Left ventricle myocardium inferior (tissue), 1 donor: ENCODE results near the gene PAN3. TPM values are rescaled to one million over a fixed set of nuclear protein-coding genes. Genes with fewer than 3 reads are reported as not detected.

Source experiments
- DNase-seq: peaks from one replicate; pipeline ENCODE4 v3.0.0-alpha.2; 2020
- H3K27ac ChIP-seq: fragments of 200-600 bp; replicated peaks from 2 replicates; pipeline ENCODE4 v1.8.0; 2021
- H3K27me3 ChIP-seq: fragments of 200-600 bp; 2 replicates; pipeline ENCODE4 v1.8.0; 2021; ENCODE audit warnings: low read depth
- H3K36me3 ChIP-seq: fragments of 200-600 bp; 2 replicates; pipeline ENCODE4 v1.8.0; 2021
- H3K4me1 ChIP-seq: fragments of 200-600 bp; 2 replicates; pipeline ENCODE4 v1.8.0; 2021
- H3K4me3 ChIP-seq: fragments of 200-600 bp; 2 replicates; pipeline ENCODE4 v1.8.0; 2021; ENCODE audit warnings: mild to moderate bottlenecking, moderate library complexity
- H3K9me3 ChIP-seq: fragments of 200-600 bp; replicated peaks from 2 replicates; pipeline ENCODE4 v1.8.0; 2021
- CTCF ChIP-seq: fragments of 200-600 bp; IDR thresholded peaks from 2 replicates; pipeline ENCODE4 v1.8.0; 2021; ENCODE audit warnings: antibody characterized with exemption, mild to moderate bottlenecking, borderline replicate concordance
- intact Hi-C: fragments of 100-400 bp; cut with micrococcal nuclease; formaldehyde crosslinking; loops from one replicate; pipeline ENCODE4 v1.11.0; 2022
- total RNA-seq: library from RNA; stranded (reverse); fragmentation: NEBNext Ultra II Directional; extraction: Animal tissue kit (Norgen Biotek cat#: 25700); gene quantifications from one replicate; pipeline ENCODE4 v1.2.1, GENCODE V29; 2021
- donor health status: DM: no; HTN: yes; CAD: no; lungs with severe emphysema.

PAN3 gene
- total RNA-seq, 1 donor from 2014 or later = 9.6 TPM

GRCh38 chr13:28177327-28177726 is 39.0 kb downstream of the PAN3 start:
- no peak for DNase-seq
- Histone ChIP-seq H3K36me3 (peaks cover 19% of the 10 kb centered on the region), H3K27me3 (no peaks in the 10 kb centered on the region), H3K27ac (no peak overlapping the region), H3K4me3 (no peak overlapping the region), H3K9me3 (no peaks in the 10 kb centered on the region), H3K4me1 (no peaks in the 10 kb centered on the region)
- TF ChIP-seq CTCF = no peak
- intact Hi-C loops = no loop called here

- Histone ChIP-seq H3K36me3 (peaks cover 19% of the 10 kb centered on the region), H3K4me1 (no peaks in the 10 kb centered on the region), H3K4me3 (no peak overlapping the region), H3K9me3 (no peaks in the 10 kb centered on the region), H3K27ac (no peak overlapping the region), H3K27me3 (no peaks in the 10 kb centered on the region)
- TF ChIP-seq CTCF = no peak
- intact Hi-C loops = no loop called here
- no peak for DNase-seq
These were observed 39.5 kb downstream of the PAN3 start for GRCh38 chr13:28177877-28178276.

GRCh38 chr13:28179974-28180373 is 41.6 kb downstream of the PAN3 start:
- peaks cover 19% of the 10 kb centered on the region for H3K36me3 ChIP-seq
- H3K9me3 ChIP-seq = no peaks in the 10 kb centered on the region
- no peak overlapping the region for H3K27ac ChIP-seq
- no peak for DNase-seq
- no peak for TF ChIP-seq CTCF
- intact Hi-C loops = no loop called here
- H3K27me3 ChIP-seq = no peaks in the 10 kb centered on the region
- peaks cover 4% of the 10 kb centered on the region for H3K4me1 ChIP-seq
- no peak overlapping the region for H3K4me3 ChIP-seq

- no peak for DNase-seq
- Histone ChIP-seq H3K4me3 (no peak overlapping the region), H3K9me3 (no peaks in the 10 kb centered on the region), H3K27ac (no peak overlapping the region), H3K27me3 (no peaks in the 10 kb centered on the region), H3K36me3 (peaks cover 13% of the 10 kb centered on the region), H3K4me1 (peaks cover 14% of the 10 kb centered on the region)
- TF ChIP-seq CTCF = no peak
- intact Hi-C loops = no loop called here
These were observed 43.1 kb downstream of the PAN3 start for GRCh38 chr13:28181413-28181812.

GRCh38 chr13:28185256-28185655 is 46.9 kb downstream of the PAN3 start:
- intact Hi-C loops = no loop called here
- Histone ChIP-seq H3K27me3 (no peaks in the 10 kb centered on the region), H3K36me3 (no peaks in the 10 kb centered on the region), H3K27ac (peak overlapping the region; percentile 39), H3K9me3 (no peaks in the 10 kb centered on the region), H3K4me3 (no peak overlapping the region), H3K4me1 (peaks cover 14% of the 10 kb centered on the region)
- DNase-seq = no peak
- TF ChIP-seq CTCF = no peak

GRCh38 chr13:28199089-28199488 is 60.7 kb downstream of the PAN3 start:
- no peak for TF ChIP-seq CTCF
- Histone ChIP-seq H3K27ac (no peak overlapping the region), H3K27me3 (no peaks in the 10 kb centered on the region), H3K9me3 (no peaks in the 10 kb centered on the region), H3K4me1 (no peaks in the 10 kb centered on the region), H3K36me3 (peaks cover 32% of the 10 kb centered on the region), H3K4me3 (no peak overlapping the region)
- no peak for DNase-seq
- intact Hi-C loops = no loop called here
